NCI-H2227 (cell line): ENCODE results near the gene ZNF787.

Experiments
- DNase-seq: peaks from one replicate; lab custom pipeline; 2025; ENCODE audit not compliant: unreplicated experiment; lab: John Stamatoyannopoulos, UW

ZNF787 gene

GRCh38 chr19:56088497-56089215, 32.4 kb downstream of the ZNF787 start:
- no peak for DNase-seq

GRCh38 chr19:56087647-56088496, 33.2 kb downstream of the ZNF787 start:
- no peak for DNase-seq

- DNase-seq = no peak
Observed at GRCh38 chr19:56086671-56087430, 34.2 kb downstream of the ZNF787 start.

- peak; percentile 46 for DNase-seq
Observed at GRCh38 chr19:56085571-56086275, 35.4 kb downstream of the ZNF787 start.

GRCh38 chr19:56084835-56085536, 36.1 kb downstream of the ZNF787 start:
- peak; percentile 61 for DNase-seq

GRCh38 chr19:56083668-56084067, 37.4 kb downstream of the ZNF787 start:
- no peak for DNase-seq

GRCh38 chr19:56080669-56081401, 40.3 kb downstream of the ZNF787 start:
- DNase-seq = no peak

GRCh38 chr19:56079609-56080008, 41.5 kb downstream of the ZNF787 start:
- no peak for DNase-seq

GRCh38 chr19:56076498-56076897, 44.6 kb downstream of the ZNF787 start:
- DNase-seq = peak; percentile 87

GRCh38 chr19:56071151-56071550, 49.9 kb downstream of the ZNF787 start:
- DNase-seq = no peak

GRCh38 chr19:56069642-56070041, 51.5 kb downstream of the ZNF787 start:
- DNase-seq = no peak

- peak; percentile 94 for DNase-seq
Observed at GRCh38 chr19:56066152-56067023, 54.7 kb downstream of the ZNF787 start.

GRCh38 chr19:56053596-56053995, 67.5 kb downstream of the ZNF787 start:
- no peak for DNase-seq
